WI38 (cell line): ENCODE data around the gene B4GAT1.

Experiments
- H3K4me3 ChIP-seq: 2 replicates; pipeline ENCODE4 v1.5.1; 2011; ENCODE audit warnings: low read depth, mild to moderate bottlenecking, control low read depth, low read length
- TF ChIP-seq, protein P1 (sequence below): IDR thresholded peaks from 2 replicates; pipeline ENCODE4 v1.5.1; 2012; ENCODE audit warnings: low read depth, mild to moderate bottlenecking, control low read depth, low read length

B4GAT1 gene

DNA sequence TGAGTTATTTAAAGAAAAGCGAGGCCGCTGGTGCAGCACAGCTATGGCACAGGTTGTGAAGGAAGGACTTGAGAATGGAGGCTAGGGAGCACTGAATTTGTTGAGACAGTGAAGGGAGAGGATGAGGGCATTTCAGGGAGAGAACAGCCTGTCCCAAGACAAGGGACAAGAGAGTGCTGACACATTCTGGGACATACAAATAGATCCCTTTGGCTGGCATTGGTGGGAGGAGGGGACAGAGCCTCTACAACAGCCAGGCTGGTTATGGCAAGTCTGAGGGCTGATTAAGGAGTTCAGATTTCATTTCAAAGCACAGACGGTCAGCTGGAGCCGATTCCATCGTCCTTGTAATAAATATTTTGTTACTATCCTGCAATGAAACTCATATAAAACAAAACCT is 25.8 kb upstream of the B4GAT1 start:
- TF ChIP-seq, protein P1, sequence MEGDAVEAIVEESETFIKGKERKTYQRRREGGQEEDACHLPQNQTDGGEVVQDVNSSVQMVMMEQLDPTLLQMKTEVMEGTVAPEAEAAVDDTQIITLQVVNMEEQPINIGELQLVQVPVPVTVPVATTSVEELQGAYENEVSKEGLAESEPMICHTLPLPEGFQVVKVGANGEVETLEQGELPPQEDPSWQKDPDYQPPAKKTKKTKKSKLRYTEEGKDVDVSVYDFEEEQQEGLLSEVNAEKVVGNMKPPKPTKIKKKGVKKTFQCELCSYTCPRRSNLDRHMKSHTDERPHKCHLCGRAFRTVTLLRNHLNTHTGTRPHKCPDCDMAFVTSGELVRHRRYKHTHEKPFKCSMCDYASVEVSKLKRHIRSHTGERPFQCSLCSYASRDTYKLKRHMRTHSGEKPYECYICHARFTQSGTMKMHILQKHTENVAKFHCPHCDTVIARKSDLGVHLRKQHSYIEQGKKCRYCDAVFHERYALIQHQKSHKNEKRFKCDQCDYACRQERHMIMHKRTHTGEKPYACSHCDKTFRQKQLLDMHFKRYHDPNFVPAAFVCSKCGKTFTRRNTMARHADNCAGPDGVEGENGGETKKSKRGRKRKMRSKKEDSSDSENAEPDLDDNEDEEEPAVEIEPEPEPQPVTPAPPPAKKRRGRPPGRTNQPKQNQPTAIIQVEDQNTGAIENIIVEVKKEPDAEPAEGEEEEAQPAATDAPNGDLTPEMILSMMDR, result no peak
- H3K4me3 ChIP-seq, result no peak overlapping the region

GRCh38 chr11:66371627-66372415 is 24.4 kb upstream of the B4GAT1 start, which contains the start of gene SLC29A2:
TSS of gene SLC29A2 (minus strand) at chr11:66371760. CDS start at chr11:66371591, 169 bp downstream.
- TF ChIP-seq, protein P1, result no peak
- peak within 1 kb of the TSS; percentile 57 for H3K4me3 ChIP-seq

DNA sequence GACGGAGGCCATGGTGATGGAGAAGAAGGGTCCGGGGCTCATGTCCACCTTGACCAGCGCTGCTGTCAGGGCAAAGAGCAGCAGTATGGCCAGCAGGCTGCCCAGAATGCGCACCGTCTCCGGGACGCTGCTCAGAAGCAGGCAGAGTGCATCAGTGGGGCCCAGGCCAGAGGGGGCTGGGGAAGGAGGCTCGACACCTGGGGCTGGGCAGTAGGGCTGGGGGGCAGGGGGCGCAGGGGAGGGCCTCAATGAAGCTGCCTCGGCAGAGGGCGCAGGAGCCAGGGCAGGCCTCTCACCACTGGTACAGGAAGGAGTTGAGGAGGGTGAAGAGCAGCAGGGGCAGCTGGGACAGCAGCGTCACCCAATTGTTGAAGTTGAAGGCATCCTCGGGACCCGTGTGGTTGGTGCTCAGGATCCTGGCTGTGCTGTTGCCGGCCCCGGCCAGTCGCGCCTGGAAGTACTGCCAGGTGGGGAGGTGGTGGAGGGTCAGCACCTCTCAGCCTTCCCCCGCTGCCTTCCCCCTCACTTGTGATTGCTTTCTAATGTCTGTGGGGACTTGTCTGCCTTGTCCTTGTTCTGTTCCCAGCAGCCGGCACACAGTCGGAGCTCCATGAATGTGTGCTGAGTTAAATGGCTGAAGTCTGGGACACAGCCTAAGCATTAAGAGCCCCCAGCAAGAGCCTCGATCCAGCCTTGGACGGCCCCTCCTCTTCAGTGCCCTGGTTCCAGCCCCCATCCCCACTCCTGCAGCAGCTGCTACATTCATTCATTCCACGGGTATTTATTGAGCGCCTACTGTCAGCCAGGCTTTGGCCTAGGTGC is 21.9 kb upstream of the B4GAT1 start:
- TF ChIP-seq, protein P1, result no peak
- no peak overlapping the region for H3K4me3 ChIP-seq

DNA sequence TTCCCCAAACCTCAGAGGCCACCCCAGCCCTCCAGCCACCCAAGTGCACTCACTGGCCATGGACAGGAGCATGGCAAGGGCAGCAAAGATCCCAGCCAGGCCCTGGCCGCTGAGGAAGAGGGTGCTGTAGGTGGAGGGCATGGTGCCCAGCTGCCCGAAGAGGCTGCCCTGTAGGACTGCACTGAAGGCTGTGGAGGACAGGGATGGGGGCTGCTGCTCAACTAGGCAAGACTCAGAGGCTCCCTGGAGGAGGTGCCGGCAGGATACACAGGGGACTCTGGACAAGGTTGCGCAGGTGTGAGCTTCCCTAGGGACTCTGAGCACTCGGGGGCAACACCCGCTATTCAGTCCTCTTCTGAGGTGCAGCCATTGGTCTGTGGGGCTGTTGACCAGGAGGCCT is 21.1 kb upstream of the B4GAT1 start:
- H3K4me3 ChIP-seq, result no peak overlapping the region
- TF ChIP-seq, protein P1, result no peak

GRCh38 chr11:66367561-66368312 is 20.3 kb upstream of the B4GAT1 start:
- no peak overlapping the region for H3K4me3 ChIP-seq
- TF ChIP-seq, protein P1, result no peak

DNA sequence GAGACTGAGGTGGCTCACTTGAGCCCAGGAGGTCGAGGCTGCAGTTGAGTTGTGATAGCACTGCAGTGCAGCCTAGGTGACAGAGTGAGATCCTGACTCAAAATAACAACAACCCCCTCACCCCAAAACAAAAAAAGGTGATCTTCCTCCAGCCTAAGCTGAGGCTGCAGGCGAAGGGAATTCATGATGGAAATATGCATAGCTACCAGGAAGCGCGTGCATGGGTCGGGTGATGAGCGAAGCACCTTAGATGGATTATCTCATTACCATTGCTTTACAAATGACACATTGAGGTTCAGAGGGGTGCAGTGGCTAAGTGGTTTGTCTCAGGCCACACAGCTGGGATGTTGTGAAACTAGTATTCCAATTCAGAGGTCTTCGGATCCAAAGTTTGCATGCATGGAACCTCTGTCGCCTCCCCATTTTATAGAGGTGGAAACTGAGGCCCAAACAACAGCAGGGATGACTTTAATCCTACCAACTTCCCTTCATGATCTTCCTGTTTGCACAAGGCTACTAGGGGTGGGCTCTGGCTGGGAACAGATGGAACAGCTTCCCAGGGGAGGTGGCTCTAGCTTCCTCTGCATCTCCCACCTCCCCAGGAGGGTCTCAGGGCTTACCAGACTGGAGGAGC is 19.5 kb upstream of the B4GAT1 start:
- TF ChIP-seq, protein P1, result no peak
- H3K4me3 ChIP-seq, result no peak overlapping the region
